OCI-LY7 (cell line): ENCODE results near the gene FRMD5.
"Not testable (repeated sequence)": the region's sequence is repeated elsewhere in the genome, so short reads cannot be mapped to it uniquely, and the experiment has no call there.

ENCODE experiments used
- CTCF ChIP-seq: fragments of 200-600 bp; sonication (generic); conservative IDR thresholded peaks from 2 replicates; pipeline ENCODE4 v1.5.1; 2014; ENCODE audit warnings: mild to moderate bottlenecking, antibody characterized with exemption, low read length, moderate library complexity, mixed read lengths
- EZH2phosphoT487 ChIP-seq: fragments of 200-600 bp; sonication (generic); IDR thresholded peaks from 2 replicates; pipeline ENCODE4 v1.6.1; 2018; ENCODE audit warnings: low read depth, borderline replicate concordance, mild to moderate bottlenecking, mixed run types, antibody characterized with exemption, low read length, moderate library complexity, mixed read lengths

GRCh38 chr15:44032820-44033219, 162.3 kb downstream of the FRMD5 start:
- not testable (repeated sequence) for TF ChIP-seq CTCF, EZH2phosphoT487
